ENCODE data around the gene CBY2.

DNA sequence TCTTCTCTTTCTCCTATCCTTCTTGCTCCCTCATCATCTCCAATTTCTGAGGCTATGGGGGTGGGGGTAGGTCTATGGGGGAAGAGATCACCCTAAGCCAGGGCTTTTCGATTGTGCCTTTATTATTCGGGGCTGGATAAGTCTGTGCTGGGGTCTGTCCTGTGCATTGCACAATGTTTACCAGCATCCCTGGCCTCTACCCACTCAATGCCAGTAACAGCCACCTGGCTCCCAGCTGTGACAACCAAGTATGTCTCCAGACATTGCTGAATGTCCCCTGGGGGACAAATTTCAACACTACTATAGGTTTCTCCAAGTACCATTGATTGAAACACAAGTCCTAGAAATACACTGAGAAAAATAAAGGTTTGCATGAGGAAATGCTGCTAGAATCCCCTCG lies 13.2 kb downstream of the CBY2 start:
- no peak for TF ChIP-seq POLR2AphosphoS5 (IDR thresholded peaks at IDR 0.05; ENCODE audit: borderline replicate concordance, low read depth, low read length)
- TF ChIP-seq EZH2 (IDR thresholded peaks at IDR 0.05): no peak
- TF ChIP-seq FOXP2 (optimal IDR thresholded peaks at IDR 0.05; ENCODE audit: control extremely low read depth, extremely low read length, insufficient read depth): no peak

All from SK-N-MC (cell line).